Stimulated activated CD4-positive, alpha-beta T cell treated with anti-CD3 and anti-CD28 coated beads, Interleukin-12 subunit alpha, Interleukin-12 subunit beta, amount 100 ng/mL, for 48 hours (primary cell): Measurements from ENCODE around the gene TM4SF20.

Experiments used
- DNase-seq, 3 donors: peaks; one replicate each; pipeline ENCODE4 v3.0.0-alpha.2; 2020; ENCODE audit warnings: low read depth in 2 of 3, low spot score in 1 of 3

Gene TM4SF20

GRCh38 chr2:227379095-227379494 lies at the start of gene TM4SF20:
Gene TM4SF20, minus strand, starts transcription at chr2:227379306. Its CDS starts 38 bp downstream, at chr2:227379268.
- no peak for DNase-seq

- no peak for DNase-seq
Observed at GRCh38 chr2:227428731-227429285, 49.7 kb upstream of the TM4SF20 start.

GRCh38 chr2:227423656-227424499 lies 44.8 kb upstream of the TM4SF20 start:
- DNase-seq: no peak

- no peak for DNase-seq
Observed at GRCh38 chr2:227420087-227421052, 41.3 kb upstream of the TM4SF20 start.

- no peak for DNase-seq
Observed at GRCh38 chr2:227416701-227417100, 37.6 kb upstream of the TM4SF20 start.

- peak in 1 of 3 donors; percentile 9 for DNase-seq
Observed at GRCh38 chr2:227415538-227416424, 36.7 kb upstream of the TM4SF20 start.

- DNase-seq: no peak
Observed at GRCh38 chr2:227414846-227415245, 35.7 kb upstream of the TM4SF20 start.

GRCh38 chr2:227413371-227413770 lies 34.3 kb upstream of the TM4SF20 start:
- DNase-seq: no peak

GRCh38 chr2:227412877-227413276 lies 33.8 kb upstream of the TM4SF20 start:
- DNase-seq: no peak

GRCh38 chr2:227411990-227412350 lies 32.9 kb upstream of the TM4SF20 start:
- DNase-seq: no peak

- DNase-seq: peak; percentile 54 to 68 (median 54)
Observed at GRCh38 chr2:227411320-227411989, 32.3 kb upstream of the TM4SF20 start.

GRCh38 chr2:227410191-227410590 lies 31.1 kb upstream of the TM4SF20 start:
- DNase-seq: no peak

GRCh38 chr2:227407591-227408151 lies 28.6 kb upstream of the TM4SF20 start:
- no peak for DNase-seq

- no peak for DNase-seq
Observed at GRCh38 chr2:227406177-227407031, 27.3 kb upstream of the TM4SF20 start.

GRCh38 chr2:227404585-227405271 lies 25.6 kb upstream of the TM4SF20 start:
- no peak for DNase-seq

GRCh38 chr2:227402959-227403358 lies 23.9 kb upstream of the TM4SF20 start:
- peak in 1 of 3 donors; percentile 5 for DNase-seq

- DNase-seq: no peak
Observed at GRCh38 chr2:227402321-227402720, 23.2 kb upstream of the TM4SF20 start.

GRCh38 chr2:227401550-227401949 lies 22.4 kb upstream of the TM4SF20 start:
- DNase-seq: no peak
